Thyroid gland (tissue), 4 donors: Measurements from ENCODE around the gene XRCC3.

Experiments used
- CTCF ChIP-seq, 6 experiments: fragments of 200-600 bp in 3 of 6; fragments of 450-650 bp in 3 of 6; sonication (generic) in 3 of 6; IDR thresholded peaks; one replicate each; pipeline ENCODE4 v1.5.1; 2016 to 2019; ENCODE audit warnings: antibody characterized with exemption in 6 of 6, mild to moderate bottlenecking in 2 of 6, inconsistent platforms in 1 of 6, moderate library complexity in 1 of 6
- POLR2A ChIP-seq, 2 donors: fragments of 450-650 bp; IDR thresholded peaks; one replicate each; pipeline ENCODE4 v1.6.1; 2017; ENCODE audit warnings: antibody characterized with exemption in 2 of 2, mild to moderate bottlenecking in 2 of 2, moderate library complexity in 1 of 2

GRCh38 chr14:103675957-103676356 is 39.3 kb downstream of the XRCC3 start:
- TF ChIP-seq CTCF (IDR thresholded peaks at IDR 0.05) (no peak), POLR2A (IDR thresholded peaks at IDR 0.05) (no peak)
